ENCODE measurements around the gene EGFLAM.

Gene EGFLAM

DNA sequence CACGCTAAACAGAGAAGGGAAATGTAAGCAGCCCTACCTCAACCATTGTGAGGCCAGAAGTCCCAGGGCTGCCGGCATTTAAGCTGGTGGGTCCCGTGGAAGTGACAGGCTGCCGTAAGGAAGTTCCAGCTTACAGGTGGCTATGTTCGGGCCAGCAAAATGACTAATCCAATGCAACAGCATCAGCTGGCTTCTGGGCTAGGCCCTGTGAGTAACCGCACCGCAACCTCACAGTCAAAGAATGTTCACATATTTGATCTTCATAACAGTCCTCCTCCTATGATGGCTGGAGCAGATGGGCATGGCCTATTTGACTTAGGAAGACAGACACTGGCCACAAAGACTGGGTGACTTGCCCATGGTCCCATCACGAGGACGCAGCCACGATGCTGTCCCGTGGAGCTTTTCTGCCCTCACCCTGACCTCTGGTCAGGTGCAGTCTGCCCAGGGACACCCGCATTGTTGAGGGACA, 209.9 kb downstream of the EGFLAM start:
- no peak for DNase-seq (ENCODE audit: low read depth in 3 of 3, low spot score in 1 of 3)

DNA sequence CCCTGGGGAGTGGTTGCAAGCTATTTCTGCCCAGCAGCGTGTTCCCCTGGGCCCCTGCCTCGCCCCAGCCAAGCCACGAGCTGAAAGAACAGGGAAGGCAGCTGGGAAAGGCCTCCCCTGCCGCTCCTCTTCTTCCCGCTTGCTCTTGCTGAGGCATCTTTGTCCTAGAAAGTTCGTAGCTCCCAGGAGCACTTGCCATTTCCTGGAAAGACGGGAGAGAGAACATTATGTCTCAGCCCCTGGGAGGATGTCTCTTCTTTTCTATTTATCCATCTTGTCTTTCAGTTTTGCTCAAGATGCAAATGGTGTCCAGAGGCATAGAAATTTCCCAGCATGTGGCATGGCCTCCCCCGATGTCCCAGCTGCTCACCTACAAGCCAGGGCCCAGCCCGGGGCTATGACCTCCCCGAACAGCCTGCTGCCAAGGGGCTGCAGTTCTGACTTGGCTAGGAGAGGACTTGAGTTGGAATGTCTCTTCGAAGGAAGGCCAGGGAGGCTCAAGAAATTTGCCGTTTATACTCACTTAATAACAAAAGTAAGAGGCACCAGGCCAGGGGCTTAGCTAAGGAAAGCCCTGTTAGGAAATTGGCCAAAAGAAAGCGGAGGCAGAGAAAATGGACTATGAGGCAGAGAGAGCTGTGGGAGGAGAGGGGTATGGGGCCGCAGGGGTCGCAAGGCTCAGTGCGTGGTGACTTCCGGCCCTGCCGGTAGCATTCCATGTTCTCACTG, 210.8 kb downstream of the EGFLAM start:
- no peak for DNase-seq (ENCODE audit: low read depth in 3 of 3, low spot score in 1 of 3)

- DNase-seq (ENCODE audit: low read depth in 3 of 3, low spot score in 1 of 3), result no peak
Observed at GRCh38 chr5:38469707-38470267, 211.4 kb downstream of the EGFLAM start.

GRCh38 chr5:38471709-38472108, 213.3 kb downstream of the EGFLAM start:
- DNase-seq (ENCODE audit: low read depth in 3 of 3, low spot score in 1 of 3), result no peak

GRCh38 chr5:38472541-38472940, 214.2 kb downstream of the EGFLAM start:
- DNase-seq (ENCODE audit: low read depth in 3 of 3, low spot score in 1 of 3), result no peak

DNA sequence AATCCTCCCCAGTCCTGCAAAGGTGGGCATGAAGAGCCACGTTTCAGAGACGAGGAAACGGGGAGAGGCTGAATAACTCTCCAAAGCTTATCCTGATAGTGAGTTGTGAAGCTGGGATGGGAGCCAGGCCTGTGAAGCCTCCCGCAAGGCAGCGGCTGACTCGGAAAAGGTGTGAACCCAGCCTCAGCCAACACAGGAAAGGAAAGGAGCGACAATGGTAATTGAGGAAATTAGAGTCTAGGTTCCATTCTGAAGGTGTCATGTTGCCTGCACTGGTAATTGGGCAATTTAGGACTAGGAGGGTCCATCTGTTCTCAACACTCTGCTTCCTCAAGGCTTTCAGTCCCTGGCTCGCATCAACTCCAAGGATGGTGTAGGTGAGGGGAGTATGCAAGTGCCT, 214.6 kb downstream of the EGFLAM start:
- no peak for DNase-seq (ENCODE audit: low read depth in 3 of 3, low spot score in 1 of 3)

- no peak for DNase-seq (ENCODE audit: low read depth in 3 of 3, low spot score in 1 of 3)
Observed at GRCh38 chr5:38478166-38478565, 219.8 kb downstream of the EGFLAM start.

DNA sequence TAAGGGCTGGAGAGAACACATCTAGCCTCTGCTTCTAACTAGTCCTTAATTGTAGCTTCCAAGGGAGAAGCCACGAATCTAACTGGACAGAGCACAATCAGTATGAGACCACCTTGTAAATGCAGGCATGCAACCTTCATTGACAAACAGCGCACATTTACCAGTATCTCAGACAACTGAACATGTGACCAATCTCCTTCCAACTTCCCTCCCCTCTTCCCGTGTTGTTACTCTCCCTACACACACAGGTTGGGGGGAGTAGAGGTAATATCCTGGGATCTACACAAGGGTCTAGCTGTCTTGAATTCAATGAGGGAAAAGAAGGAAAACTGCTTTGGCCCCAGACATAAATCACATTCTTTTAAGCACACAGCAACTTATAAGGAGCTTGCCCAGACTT, 220.5 kb downstream of the EGFLAM start:
- DNase-seq (ENCODE audit: low read depth in 3 of 3, low spot score in 1 of 3), result no peak

- DNase-seq (ENCODE audit: low read depth in 3 of 3, low spot score in 1 of 3), result no peak
Observed at GRCh38 chr5:38479315-38479904, 221.1 kb downstream of the EGFLAM start.

DNA sequence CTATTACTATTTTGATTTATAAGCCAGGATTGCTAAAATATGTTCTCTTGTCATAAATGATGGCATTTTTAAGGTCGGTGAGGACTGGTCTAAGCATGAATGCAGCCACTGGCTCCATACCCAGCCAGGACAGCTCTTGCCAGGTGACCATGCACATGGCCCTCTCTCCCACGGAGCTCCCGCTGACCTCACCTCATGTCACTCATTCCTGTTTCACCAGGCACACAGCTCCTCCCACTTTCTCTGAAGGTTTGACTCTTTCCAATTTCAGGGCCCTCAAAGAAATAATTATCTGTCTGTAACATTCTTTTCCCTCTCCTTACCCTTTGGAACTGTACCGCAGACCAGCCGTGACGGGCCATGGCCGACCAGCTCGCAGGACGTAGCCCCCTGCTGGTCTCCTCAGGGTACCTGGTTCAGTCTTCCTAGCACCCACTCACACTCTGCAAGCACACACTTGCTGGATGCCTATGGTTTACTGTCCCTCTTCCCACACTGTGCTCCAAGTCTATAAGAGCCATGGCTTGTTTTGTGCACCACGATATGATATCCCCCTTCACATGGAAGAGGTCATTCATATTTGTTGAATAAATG, 225.5 kb downstream of the EGFLAM start:
- DNase-seq (ENCODE audit: low read depth in 3 of 3, low spot score in 1 of 3), result no peak

DNA sequence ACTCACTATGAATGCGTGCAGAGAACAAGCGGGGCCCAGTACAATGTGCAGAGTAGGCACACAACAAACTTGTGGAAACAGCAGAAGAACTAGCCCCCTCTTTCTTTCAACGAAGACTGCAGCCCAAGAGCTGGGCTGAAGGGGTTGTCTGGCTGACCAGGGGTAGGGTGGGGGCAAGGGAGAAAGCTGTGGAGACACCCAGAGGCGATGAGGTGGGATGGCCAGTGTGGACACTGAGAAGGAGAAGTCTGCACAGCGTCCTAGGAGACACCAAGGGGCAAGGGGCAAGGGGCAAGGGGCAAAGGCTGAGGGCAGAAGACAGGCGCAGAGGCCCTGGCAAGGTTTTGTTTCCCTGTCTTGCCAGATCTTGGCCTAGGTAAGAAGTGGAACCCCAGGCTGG, 235.8 kb downstream of the EGFLAM start:
- no peak for DNase-seq (ENCODE audit: low read depth in 3 of 3, low spot score in 1 of 3)

DNA sequence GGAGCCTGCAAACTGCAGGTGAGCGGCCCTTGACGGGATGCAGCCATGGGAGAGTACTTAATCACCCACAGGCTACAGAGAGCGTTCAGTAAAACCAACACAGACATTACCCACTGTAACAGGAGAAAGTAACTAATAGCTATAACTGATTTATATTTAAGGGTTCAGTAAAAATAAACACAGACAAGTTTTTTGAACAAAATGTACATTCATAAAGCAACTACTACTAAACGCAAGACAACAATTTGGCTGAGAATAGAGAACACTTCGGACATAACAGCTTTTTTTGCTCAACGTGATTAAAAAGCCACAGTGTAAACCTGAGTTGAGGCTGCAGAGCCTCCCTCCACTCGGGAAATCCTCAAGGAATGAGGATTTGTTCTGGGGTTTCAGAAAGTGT, 236.4 kb downstream of the EGFLAM start:
- DNase-seq (ENCODE audit: low read depth in 3 of 3, low spot score in 1 of 3), result no peak

DNA sequence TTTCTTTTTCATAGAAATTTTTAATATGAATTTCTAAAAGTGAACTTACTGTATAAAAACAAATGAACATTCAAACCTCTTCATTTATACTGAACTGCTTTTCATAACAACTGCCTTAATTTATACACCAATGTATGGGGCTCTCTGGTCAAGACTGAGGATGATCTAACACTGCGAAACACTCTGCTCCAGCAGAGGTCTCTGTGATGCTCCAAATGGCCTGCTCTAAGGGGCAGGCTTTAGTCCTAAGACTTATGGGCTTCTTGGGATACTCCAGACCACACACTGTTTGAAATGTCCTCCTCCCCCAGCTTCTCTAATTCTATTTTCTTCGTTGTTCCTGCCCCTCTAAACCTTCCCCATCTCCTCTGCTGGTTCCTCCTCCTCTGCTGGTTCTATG, 239.6 kb downstream of the EGFLAM start:
- no peak for DNase-seq (ENCODE audit: low read depth in 3 of 3, low spot score in 1 of 3)

DNA sequence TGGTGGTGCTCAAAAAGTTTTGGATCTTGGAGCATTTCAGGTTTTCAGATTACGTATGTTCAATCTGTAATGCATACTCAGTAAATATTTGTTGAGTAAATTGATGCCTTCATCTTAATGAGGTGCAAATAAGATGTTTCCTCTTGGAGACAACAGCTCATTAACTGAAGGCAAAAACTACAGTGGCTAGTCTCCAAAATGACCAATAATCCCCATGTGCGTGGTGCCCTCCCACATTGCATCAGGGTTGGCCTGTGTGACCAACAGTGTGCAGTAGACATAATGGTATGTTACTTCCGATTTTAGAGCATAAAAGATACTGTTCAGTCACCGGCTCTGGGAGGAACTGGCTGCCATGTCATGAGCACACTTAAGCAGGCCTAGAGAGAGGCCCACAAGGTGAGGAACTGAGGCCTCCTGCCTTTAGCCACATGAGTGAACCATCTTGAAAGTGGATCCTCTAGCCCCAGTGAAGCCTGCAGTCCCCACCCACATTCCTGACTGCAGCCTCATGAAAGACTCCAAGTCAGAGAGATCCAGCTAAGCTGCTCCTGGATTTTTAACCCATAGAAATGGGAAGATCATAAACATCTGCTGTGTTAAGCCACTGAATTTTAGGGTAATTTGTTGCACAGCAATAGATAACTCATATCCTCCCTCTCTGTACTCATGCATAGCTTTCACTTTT, 242.4 kb downstream of the EGFLAM start:
- DNase-seq (ENCODE audit: low read depth in 3 of 3, low spot score in 1 of 3), result no peak

DNA sequence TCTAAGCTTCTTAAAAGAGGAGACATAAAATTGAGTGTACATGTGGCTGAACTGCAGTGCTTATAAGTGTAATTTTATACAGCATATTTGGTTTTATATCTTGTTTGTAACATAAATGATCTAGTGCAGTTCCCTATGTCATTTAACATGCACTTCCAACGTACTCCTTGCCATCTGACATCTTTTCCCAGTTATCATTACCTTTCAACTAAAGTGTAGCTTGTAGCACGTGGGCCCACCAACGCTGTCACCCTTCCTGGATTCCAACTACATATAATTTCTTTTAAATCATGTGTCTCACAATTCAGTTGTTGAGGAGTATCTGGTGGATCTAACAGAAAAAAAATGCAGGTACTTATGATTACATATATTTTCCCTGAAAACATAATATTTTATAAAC, 247.9 kb downstream of the EGFLAM start:
- no peak for DNase-seq (ENCODE audit: low read depth in 3 of 3, low spot score in 1 of 3)

DNA sequence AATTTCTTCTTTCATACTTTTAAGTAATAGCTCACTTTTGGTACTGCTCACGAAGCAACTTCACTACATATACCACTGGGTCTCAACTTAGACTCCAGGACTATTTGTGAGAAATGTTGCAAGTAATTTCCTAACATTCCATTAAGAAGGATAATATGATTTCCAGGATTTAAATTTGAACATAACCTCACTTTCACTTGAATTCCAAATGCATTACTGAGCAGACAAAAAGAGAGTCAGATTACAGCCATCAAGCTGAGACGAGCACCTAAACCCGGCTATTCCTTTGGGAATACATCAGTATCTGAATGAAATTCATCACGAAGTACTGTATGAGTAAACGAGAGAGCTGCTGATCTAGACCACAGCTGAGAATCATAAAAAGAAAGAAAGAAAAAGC, 250.8 kb downstream of the EGFLAM start:
- DNase-seq (ENCODE audit: low read depth in 3 of 3, low spot score in 1 of 3), result no peak

All from stimulated activated CD4-positive, alpha-beta T cell treated with anti-CD3 and anti-CD28 coated beads, TNF-alpha, amount 100 ng/mL, for 1 hour (primary cell).